Lower leg skin (tissue), 3 donors: Measurements from ENCODE around the gene PAXIP1.

Source experiments
- POLR2A ChIP-seq, 2 donors: fragments of 450-650 bp; IDR thresholded peaks; one replicate each; pipeline ENCODE4 v1.6.1; 2016 to 2017; ENCODE audit warnings: antibody characterized with exemption in 2 of 2, mild to moderate bottlenecking in 1 of 2, moderate library complexity in 1 of 2
- TF ChIP-seq, protein P1 (sequence below), 3 donors: fragments of 450-650 bp; IDR thresholded peaks; one replicate each; pipeline ENCODE4 v1.5.1; 2016; ENCODE audit warnings: antibody characterized with exemption in 3 of 3, mild to moderate bottlenecking in 3 of 3, moderate library complexity in 2 of 3

DNA sequence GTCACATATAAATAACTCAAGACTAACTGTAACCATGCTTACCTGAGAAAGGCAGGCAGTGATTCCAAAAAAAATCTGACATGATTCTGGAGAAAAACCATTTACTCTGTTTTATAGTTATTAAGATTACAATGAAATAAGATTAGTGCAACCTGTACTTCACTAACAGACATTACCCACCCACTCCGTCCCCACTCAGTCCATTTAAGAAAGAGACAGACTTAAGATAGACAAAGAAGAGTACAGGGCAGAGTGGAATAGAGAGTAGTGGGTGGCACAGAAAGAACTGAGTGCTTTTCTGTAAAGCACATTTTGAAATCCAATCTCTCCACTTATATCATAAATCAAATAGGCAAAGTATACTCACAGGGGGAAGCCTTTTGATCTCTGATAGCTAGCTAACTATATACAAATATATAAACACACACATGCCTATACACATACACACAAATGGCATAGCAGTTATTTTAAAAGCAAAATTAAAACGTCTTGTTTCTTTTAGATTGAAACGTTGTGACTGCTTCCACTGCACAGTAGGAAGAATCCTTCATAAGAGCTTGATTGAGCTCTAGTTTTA, 11.9 kb downstream of the PAXIP1 start:
- TF ChIP-seq, protein P1, sequence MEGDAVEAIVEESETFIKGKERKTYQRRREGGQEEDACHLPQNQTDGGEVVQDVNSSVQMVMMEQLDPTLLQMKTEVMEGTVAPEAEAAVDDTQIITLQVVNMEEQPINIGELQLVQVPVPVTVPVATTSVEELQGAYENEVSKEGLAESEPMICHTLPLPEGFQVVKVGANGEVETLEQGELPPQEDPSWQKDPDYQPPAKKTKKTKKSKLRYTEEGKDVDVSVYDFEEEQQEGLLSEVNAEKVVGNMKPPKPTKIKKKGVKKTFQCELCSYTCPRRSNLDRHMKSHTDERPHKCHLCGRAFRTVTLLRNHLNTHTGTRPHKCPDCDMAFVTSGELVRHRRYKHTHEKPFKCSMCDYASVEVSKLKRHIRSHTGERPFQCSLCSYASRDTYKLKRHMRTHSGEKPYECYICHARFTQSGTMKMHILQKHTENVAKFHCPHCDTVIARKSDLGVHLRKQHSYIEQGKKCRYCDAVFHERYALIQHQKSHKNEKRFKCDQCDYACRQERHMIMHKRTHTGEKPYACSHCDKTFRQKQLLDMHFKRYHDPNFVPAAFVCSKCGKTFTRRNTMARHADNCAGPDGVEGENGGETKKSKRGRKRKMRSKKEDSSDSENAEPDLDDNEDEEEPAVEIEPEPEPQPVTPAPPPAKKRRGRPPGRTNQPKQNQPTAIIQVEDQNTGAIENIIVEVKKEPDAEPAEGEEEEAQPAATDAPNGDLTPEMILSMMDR (IDR thresholded peaks at IDR 0.05): no peak
- TF ChIP-seq POLR2A (IDR thresholded peaks at IDR 0.05): no peak
